ENCODE results near the gene HORMAD2. TPM values are rescaled to one million over a fixed set of nuclear protein-coding genes. Genes with fewer than 3 reads are reported as not detected.

The HORMAD2 gene
- polyA plus RNA-seq, 2 of the 4 experiments (the other 2 are of a cell fraction): not detected

DNA sequence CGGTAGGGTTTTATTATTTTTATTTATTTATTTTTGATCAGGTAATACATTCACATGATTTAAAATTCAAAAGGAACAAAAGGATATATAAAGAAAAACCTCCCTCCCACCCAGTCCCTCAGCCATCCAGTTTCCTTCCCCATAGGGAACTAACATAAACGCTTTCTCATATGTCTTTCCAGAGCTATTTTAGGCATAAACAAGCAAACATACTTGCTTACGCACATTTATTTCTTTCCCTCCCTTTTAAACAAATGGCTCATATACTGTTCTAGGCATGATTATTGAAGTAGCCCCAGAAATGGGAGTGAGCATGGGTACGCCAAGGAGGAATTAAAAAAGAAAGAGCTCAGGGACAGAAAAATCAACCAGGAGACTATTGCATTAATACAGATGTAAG, 102.6 kb downstream of the HORMAD2 start:
- DNase-seq (ENCODE audit: low read depth in 1 of 2, low spot score in 1 of 2) (no peak), FAIRE-seq (no peak), ATAC-seq (no peak)
- ChIA-PET CTCF (interaction anchor here (0.6 to 1.1 kb wide), 2 partner anchors 20 to 74 kb away, joined by 3 to 7 read pairs; no protein-coding TSS in a partner anchor), POLR2A (no interaction called here)
- TF ChIP-seq, protein P1, sequence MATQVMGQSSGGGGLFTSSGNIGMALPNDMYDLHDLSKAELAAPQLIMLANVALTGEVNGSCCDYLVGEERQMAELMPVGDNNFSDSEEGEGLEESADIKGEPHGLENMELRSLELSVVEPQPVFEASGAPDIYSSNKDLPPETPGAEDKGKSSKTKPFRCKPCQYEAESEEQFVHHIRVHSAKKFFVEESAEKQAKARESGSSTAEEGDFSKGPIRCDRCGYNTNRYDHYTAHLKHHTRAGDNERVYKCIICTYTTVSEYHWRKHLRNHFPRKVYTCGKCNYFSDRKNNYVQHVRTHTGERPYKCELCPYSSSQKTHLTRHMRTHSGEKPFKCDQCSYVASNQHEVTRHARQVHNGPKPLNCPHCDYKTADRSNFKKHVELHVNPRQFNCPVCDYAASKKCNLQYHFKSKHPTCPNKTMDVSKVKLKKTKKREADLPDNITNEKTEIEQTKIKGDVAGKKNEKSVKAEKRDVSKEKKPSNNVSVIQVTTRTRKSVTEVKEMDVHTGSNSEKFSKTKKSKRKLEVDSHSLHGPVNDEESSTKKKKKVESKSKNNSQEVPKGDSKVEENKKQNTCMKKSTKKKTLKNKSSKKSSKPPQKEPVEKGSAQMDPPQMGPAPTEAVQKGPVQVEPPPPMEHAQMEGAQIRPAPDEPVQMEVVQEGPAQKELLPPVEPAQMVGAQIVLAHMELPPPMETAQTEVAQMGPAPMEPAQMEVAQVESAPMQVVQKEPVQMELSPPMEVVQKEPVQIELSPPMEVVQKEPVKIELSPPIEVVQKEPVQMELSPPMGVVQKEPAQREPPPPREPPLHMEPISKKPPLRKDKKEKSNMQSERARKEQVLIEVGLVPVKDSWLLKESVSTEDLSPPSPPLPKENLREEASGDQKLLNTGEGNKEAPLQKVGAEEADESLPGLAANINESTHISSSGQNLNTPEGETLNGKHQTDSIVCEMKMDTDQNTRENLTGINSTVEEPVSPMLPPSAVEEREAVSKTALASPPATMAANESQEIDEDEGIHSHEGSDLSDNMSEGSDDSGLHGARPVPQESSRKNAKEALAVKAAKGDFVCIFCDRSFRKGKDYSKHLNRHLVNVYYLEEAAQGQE (IDR thresholded peaks at IDR 0.05): no peak
- TF ChIP-seq FOXS1 (CRISPR knock-in tag; IDR thresholded peaks at IDR 0.05) (no peak), KDM1A (IDR thresholded peaks at IDR 0.05; ENCODE audit: low read depth) (no peak)
- TF ChIP-seq, protein P2, sequence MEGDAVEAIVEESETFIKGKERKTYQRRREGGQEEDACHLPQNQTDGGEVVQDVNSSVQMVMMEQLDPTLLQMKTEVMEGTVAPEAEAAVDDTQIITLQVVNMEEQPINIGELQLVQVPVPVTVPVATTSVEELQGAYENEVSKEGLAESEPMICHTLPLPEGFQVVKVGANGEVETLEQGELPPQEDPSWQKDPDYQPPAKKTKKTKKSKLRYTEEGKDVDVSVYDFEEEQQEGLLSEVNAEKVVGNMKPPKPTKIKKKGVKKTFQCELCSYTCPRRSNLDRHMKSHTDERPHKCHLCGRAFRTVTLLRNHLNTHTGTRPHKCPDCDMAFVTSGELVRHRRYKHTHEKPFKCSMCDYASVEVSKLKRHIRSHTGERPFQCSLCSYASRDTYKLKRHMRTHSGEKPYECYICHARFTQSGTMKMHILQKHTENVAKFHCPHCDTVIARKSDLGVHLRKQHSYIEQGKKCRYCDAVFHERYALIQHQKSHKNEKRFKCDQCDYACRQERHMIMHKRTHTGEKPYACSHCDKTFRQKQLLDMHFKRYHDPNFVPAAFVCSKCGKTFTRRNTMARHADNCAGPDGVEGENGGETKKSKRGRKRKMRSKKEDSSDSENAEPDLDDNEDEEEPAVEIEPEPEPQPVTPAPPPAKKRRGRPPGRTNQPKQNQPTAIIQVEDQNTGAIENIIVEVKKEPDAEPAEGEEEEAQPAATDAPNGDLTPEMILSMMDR (IDR thresholded peaks at IDR 0.05): no peak
- TF ChIP-seq, protein P3, sequence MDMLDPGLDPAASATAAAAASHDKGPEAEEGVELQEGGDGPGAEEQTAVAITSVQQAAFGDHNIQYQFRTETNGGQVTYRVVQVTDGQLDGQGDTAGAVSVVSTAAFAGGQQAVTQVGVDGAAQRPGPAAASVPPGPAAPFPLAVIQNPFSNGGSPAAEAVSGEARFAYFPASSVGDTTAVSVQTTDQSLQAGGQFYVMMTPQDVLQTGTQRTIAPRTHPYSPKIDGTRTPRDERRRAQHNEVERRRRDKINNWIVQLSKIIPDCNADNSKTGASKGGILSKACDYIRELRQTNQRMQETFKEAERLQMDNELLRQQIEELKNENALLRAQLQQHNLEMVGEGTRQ (IDR thresholded peaks at IDR 0.05): no peak
- H3K27ac ChIP-seq: peak overlapping the region; percentile 9 to 58; a peak in 3 of 6 replicates
- no peak overlapping the region for H3K4me2 ChIP-seq
- no peak overlapping the region for H3K4me3 ChIP-seq
- no peaks in the 10 kb centered on the region for H3K9me3 ChIP-seq
- WGBS (ENCODE audit: missing lambda C conversion rate): 51% methylated on average over 4 of the region's 4 CpGs
- peaks cover 40% of the 10 kb centered on the region for H3K4me1 ChIP-seq

DNA sequence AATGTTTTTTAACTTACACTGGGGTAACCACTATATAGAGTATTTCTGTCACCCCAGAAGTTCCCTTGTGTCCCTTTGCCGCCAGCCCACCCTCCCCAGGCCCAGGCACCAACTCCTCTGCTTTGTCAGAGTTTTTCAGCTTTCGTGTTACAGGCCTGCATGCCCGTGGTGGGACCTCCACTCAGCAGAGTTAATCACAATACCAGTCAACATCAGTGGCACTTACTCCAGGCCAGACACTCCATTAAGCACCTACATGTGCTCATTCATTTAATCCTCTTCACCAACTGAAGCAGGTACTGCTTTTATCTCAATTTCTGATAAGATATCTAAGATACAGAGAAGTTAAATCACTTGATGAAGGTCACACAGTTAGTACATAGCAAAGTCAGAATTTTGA, 103.0 kb downstream of the HORMAD2 start:
- ChIA-PET CTCF (no interaction called here), POLR2A (no interaction called here)
- no peaks in the 10 kb centered on the region for H3K9me3 ChIP-seq
- WGBS (ENCODE audit: missing lambda C conversion rate): 90% methylated on average over 3 of the region's 3 CpGs
- peaks cover 42% of the 10 kb centered on the region for H3K4me1 ChIP-seq
- peak overlapping the region in 1 of 2 experiments; percentile 58; a peak in 3 of 6 replicates for H3K27ac ChIP-seq
- no peak for DNase-seq (ENCODE audit: low read depth in 1 of 2, low spot score in 1 of 2)
- no peak overlapping the region for H3K4me3 ChIP-seq
- no peak for TF ChIP-seq BHLHE40 (IDR thresholded peaks at IDR 0.05; ENCODE audit: low read depth, low read length)
- TF ChIP-seq EHF (CRISPR knock-in tag; IDR thresholded peaks at IDR 0.05): no peak
- no peak for TF ChIP-seq FOSB (CRISPR knock-in tag; IDR thresholded peaks at IDR 0.05)
- no peak for TF ChIP-seq SREBF2 (IDR thresholded peaks at IDR 0.05)
- TF ChIP-seq ZNF302 (CRISPR knock-in tag; IDR thresholded peaks at IDR 0.05): no peak
- no peak for TF ChIP-seq GATA3 (IDR thresholded peaks at IDR 0.05; ENCODE audit: borderline replicate concordance)
- no peak for TF ChIP-seq MYC (IDR thresholded peaks at IDR 0.05; ENCODE audit: borderline replicate concordance, low read length)
- no peak for TF ChIP-seq RNF2 (IDR thresholded peaks at IDR 0.05; ENCODE audit: borderline replicate concordance, low read depth)
- no peak for TF ChIP-seq CBX8 (IDR thresholded peaks at IDR 0.05)
- TF ChIP-seq CEBPB (IDR thresholded peaks at IDR 0.05): no peak
- no peak for TF ChIP-seq HDAC2 (IDR thresholded peaks at IDR 0.05)
- TF ChIP-seq, protein P3 (IDR thresholded peaks at IDR 0.05): no peak
- TF ChIP-seq NPAS2 (CRISPR knock-in tag; IDR thresholded peaks at IDR 0.05; ENCODE audit: borderline replicate concordance): no peak
- no peak for TF ChIP-seq JUNB (IDR thresholded peaks at IDR 0.05)
- TF ChIP-seq CHD4 (IDR thresholded peaks at IDR 0.05; ENCODE audit: borderline replicate concordance): no peak
- TF ChIP-seq ZSCAN20 (CRISPR knock-in tag; IDR thresholded peaks at IDR 0.05): no peak
- TF ChIP-seq, protein P4, sequence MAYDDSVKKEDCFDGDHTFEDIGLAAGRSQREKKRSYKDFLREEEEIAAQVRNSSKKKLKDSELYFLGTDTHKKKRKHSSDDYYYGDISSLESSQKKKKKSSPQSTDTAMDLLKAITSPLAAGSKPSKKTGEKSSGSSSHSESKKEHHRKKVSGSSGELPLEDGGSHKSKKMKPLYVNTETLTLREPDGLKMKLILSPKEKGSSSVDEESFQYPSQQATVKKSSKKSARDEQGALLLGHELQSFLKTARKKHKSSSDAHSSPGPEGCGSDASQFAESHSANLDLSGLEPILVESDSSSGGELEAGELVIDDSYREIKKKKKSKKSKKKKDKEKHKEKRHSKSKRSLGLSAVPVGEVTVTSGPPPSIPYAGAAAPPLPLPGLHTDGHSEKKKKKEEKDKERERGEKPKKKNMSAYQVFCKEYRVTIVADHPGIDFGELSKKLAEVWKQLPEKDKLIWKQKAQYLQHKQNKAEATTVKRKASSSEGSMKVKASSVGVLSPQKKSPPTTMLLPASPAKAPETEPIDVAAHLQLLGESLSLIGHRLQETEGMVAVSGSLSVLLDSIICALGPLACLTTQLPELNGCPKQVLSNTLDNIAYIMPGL (CRISPR knock-in tag; IDR thresholded peaks at IDR 0.05; ENCODE audit: borderline replicate concordance): no peak
- no peak for TF ChIP-seq CHD2 (IDR thresholded peaks at IDR 0.05; ENCODE audit: low read length, partially characterized antibody)
- TF ChIP-seq HOXA7 (CRISPR knock-in tag; IDR thresholded peaks at IDR 0.05): no peak
- no peak for TF ChIP-seq HOXB5 (CRISPR knock-in tag; IDR thresholded peaks at IDR 0.05)
- H3K4me2 ChIP-seq: no peak overlapping the region
- FAIRE-seq: no peak
- ATAC-seq: no peak

Measured in A549 (cell line).